Right lung (tissue), 5 donors: ENCODE data around the gene POU5F1. TPM values are rescaled to one million over a fixed set of nuclear protein-coding genes. Genes with fewer than 3 reads are reported as not detected.
"Not testable (repeated sequence)": the region's sequence is repeated elsewhere in the genome, so short reads cannot be mapped to it uniquely, and the experiment has no call there.

Experiments
- DNase-seq, 2 donors: peaks; one replicate each; pipeline ENCODE4 v3.0.0-alpha.2; 2013
- polyA plus RNA-seq, 5 donors: library from polyadenylated mRNA; unstranded; fragments of 120-200 nt; gene quantifications; one replicate each; pipeline versions ENCODE4 v1.2.1 to v1.2.3, GENCODE V29; 2013; ENCODE audit warnings: inconsistent platforms in 1 of 5, low replicate concordance in 1 of 5; ENCODE audit not compliant: insufficient read length in 5 of 5, insufficient read depth in 1 of 5

Gene POU5F1
- polyA plus RNA-seq, 5 donors = 0.65 to 1.00 (median 0.90) TPM

GRCh38 chr6:31192431-31193105 is 22.1 kb upstream of the POU5F1 start:
- DNase-seq = peak; percentile 38 to 45

DNA sequence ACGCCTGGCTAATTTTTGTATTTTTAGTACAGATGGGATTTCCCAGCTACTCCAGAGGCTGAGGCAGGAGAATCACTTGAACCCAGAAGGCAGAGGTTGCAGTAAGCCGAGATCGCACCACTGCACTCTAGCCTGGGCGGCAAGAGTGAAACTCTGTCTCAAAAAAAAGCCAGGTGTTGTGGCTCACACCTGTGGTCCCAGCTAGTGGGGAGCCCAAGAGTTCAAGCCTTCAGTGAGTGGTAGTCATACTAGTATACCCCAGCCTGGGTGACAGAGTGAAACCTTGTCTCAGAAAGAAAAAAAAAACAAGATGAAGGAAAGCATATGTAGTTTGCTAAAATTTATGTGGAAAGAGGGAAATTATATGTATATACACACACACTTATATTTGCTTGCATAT is 20.0 kb upstream of the POU5F1 start:
- no peak for DNase-seq

DNA sequence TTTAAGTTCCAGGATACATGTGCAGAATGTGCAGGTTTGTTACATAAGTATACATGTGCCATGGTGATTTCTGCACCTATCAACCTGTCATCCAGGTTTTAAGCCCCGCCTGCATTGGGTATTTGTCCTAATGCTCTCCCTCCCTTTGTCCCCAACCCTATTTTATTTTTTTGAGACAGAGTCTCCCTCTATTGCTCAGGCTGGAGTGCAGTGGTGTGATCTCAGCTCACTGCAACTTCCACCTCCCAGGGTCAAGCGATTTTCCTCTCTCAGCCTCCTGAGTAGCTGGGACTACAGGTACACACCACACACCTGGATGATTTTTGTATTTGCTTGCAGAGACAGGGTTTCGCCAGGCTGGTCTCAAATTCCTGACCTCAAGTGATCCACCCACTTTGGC is 18.7 kb upstream of the POU5F1 start:
- not testable (repeated sequence) for DNase-seq

GRCh38 chr6:31187780-31188194 is 17.3 kb upstream of the POU5F1 start:
- DNase-seq = no peak

- DNase-seq = no peak
Observed at GRCh38 chr6:31186052-31186734, 15.7 kb upstream of the POU5F1 start.

- DNase-seq = not testable (repeated sequence)
Observed at GRCh38 chr6:31185695-31186051, 15.2 kb upstream of the POU5F1 start.

- not testable (repeated sequence) for DNase-seq
Observed at GRCh38 chr6:31183859-31184258, 13.4 kb upstream of the POU5F1 start.

GRCh38 chr6:31183287-31183686 is 12.8 kb upstream of the POU5F1 start:
- DNase-seq = not testable (repeated sequence)

DNA sequence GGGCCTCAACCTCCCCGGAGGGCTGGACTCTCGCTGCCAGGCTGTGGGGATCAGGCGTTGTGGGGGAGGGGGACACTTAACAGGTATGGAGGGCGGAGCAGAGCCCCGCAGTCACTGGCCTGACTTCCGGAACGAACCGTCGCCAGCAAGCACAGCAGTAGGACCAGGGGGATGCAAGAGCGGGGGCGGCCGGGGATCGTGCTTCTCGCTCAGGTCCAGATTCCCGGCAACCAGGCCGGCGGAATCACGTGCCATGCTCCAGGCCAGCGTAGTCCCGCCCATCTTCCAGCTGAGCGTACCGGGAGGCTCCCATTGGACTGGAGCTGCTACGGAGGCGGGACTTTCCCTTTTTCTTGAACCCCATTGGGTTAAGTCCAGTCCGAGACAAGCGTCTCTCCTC is 10.0 kb upstream of the POU5F1 start:
- peak in 1 of 2 donors; percentile 33 for DNase-seq

DNA sequence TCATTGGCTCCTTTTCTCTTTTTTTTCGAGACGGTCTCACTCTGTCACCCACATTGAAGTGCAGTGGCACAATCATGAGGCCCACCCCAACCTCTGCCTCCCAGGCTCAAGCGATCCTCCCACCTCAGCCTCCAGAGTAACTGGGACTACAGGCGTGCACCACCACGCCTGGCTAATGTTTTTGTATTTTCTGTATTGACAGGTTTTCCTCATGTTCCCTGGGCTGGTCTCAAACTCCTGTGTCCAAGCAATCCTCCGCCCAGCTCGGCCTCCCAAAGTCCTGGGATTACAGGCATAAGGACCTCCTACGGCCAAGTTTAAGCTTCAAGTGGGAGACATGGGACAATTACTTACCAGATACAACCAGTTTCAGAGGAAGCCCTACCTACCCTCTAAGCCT is 9.4 kb upstream of the POU5F1 start:
- no peak for DNase-seq

GRCh38 chr6:31179042-31179386 is 8.5 kb upstream of the POU5F1 start:
- DNase-seq = no peak

DNA sequence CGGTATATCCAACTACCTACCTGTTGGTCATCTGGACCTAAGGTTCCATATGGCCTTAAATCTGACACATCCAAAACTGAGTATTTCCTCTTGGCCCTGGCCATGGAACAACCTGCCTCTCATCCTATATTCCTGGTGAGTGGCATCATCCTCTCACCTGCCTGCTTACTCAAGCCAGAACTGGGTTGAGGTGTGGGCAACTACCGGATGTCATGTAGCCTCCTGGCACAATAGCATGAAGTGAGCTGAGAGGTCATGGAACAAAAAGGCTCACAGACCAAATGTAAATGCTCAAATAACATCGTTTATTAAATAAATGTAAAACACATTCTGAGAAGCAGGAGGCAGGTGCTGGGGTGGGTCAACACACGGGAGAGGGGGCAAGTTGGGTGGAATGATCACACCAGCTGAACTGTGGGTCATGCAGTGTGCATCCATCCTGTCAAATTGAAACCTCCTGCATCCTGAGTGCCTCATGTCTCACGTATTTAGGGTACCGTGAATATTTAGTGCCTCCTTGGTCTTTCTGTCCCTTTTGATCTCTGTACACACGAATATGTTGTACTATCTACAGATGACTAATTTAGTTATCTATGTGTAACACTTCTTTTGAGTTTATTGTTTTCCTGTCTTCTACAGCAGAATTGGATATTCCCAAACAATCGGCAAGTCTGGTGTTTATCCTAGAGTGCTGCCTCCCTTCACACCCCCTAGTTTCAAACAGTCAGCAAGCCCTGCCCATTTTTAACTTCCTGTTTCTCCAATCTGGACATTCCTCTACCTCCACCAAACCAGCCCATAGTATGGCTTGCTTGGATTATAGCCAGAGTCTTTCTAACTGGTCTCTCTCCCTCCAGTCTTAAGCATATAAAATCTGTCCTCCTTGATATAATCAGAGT is 7.9 kb upstream of the POU5F1 start:
- no peak for DNase-seq

GRCh38 chr6:31175971-31176370 is 5.5 kb upstream of the POU5F1 start:
- DNase-seq = peak in 1 of 2 donors; percentile 44

DNA sequence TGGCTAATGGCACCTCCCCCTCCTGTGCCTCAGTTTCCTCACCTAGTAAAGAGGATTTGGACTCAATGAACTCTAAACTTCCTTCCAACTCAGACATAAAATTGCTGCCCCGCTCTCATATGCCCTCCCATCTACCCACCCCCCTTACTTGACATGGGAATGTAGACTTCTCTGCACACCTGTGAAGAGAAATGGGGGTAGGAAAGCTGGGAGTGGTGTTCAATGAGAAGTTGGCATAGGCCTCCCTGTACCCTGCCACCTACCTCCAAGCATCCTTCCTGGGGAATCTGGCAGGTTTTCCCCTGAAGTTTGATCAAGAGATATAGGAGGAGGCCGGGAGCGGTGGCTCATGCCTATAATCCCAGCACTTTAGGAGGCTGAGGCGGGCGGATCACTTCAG is 3.9 kb upstream of the POU5F1 start:
- no peak for DNase-seq

- no peak for DNase-seq
Observed at GRCh38 chr6:31173406-31173805, 2.9 kb upstream of the POU5F1 start.

DNA sequence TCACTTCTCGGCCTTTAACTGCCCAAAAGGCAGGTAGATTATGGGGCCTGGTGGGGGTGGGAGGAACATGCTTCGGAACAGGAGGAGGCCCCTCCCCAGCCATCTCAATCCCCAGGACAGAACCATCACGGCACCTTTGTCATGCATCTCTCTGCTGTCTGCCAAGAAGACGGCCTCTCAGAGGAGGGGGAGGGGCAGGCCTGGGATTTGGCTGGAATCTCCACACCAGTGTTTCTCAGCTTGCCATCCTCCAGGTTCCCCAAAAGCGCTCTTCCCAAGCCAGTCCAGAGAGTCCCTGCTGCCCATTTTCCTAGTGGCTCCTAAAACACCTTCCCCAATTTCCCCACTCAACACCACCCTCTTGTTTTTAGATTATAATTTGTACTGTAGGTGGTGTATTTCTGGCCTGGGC is 2.5 kb upstream of the POU5F1 start:
- DNase-seq = no peak

GRCh38 chr6:31171931-31172905 is 1.7 kb upstream of the POU5F1 start:
- no peak for DNase-seq

DNA sequence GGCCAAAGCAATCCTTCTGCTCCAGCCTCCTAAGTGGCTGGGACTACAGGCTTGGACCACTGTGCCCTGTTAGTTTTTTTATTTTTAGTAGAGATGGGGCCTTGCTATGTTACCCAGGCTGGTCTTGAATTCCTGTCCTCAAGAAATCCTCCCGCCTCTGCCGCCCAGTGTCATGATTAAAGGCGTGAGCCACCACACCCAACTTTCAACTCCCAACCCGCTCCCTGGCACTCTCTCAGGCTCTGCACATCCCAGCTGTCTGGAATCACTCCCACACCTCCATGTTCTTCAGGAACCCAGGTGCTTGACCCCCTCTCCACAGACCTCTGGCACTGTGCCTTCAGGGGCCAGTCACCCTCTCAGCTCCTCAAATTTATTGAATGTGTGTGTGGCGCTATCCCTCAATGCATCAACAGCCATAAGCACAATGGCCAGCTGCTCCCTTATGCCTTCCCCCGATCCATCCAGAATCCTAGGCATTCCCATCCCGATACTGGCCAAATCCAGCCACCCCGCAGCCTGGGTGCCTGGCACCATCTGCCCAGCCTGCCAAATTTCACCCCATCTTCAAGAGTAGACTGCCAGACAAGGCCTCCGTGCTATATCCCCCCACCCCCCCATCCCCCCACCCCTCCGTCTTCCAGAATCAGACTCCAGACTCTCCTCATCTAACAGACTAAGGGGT is 647 bp upstream of the POU5F1 start:
- no peak for DNase-seq

DNA sequence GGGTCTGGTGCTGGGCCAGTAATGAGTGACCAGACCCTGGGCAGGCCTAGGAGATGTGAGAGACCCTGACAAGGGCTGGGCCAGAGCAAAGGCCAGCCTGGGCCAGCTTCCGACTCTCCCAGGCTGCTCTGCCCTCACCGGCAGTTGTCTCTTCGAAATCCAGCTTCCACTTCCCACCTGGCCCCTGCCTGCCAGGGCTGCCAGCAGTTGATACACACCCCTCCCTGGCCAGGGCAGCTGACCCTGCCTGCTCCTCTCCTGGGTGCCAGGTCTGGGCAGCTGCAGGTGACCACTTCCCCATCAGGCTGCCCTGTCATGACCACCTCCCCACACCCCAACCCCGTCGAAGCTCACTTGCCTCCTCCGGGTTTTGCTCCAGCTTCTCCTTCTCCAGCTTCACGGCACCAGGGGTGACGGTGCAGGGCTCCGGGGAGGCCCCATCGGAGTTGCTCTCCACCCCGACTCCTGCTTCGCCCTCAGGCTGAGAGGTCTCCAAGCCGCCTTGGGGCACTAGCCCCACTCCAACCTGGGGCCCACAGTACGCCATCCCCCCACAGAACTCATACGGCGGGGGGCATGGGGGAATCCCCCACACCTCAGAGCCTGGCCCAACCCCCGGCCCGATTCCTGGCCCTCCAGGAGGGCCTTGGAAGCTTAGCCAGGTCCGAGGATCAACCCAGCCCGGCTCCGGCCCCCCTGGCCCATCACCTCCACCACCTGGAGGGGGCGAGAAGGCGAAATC is 453 bp downstream of the POU5F1 start:
- DNase-seq = not testable (repeated sequence)
